ENCODE data around the gene THRAP3.
A peak's percentile ranks its signal among the peaks of the same experiment; 100 is the strongest.

The THRAP3 gene

DNA sequence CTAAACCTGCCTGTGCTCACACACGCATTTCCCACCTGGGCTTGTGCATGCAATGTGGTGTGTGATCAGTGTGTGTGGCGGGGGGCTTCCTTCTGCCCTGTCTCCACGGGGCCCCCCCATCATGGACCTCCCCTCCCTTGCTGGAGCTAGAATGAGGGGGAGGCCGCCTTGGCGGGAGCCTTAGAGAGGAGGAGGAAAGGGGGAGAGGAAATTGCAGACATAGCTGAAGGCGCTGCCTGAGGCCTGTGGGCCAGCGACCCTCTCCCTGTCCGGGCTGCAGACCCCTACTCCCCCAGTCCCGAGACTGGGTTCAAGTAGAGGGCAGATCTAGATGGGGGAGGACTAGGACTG lies 100.1 kb downstream of the THRAP3 start:
- DNase-seq (ENCODE audit: low spot score): no peak

DNA sequence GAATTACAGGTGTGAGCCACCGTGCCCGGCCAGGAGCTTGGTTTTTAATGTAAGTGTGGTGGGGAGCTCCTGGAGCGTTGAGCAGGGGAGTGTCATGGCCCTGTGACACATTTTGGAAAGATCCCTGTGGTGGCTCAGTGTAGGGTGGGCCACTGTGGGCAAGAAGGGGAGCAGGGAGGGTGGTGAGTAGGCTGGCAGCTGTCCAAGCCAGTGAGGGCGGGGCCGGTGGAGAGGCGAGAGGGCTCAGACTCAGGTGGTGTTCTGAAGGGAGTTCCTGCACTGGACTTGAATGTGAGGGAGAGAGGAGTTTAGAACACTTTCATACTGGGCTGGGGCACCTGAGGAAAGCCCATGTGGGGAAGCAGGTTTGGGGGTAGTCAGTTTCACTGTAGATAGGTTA lies 102.3 kb downstream of the THRAP3 start:
- DNase-seq (ENCODE audit: low spot score): no peak

- no peak for DNase-seq (ENCODE audit: low spot score)
These were observed 103.3 kb downstream of the THRAP3 start for GRCh38 chr1:36327421-36328087.

DNA sequence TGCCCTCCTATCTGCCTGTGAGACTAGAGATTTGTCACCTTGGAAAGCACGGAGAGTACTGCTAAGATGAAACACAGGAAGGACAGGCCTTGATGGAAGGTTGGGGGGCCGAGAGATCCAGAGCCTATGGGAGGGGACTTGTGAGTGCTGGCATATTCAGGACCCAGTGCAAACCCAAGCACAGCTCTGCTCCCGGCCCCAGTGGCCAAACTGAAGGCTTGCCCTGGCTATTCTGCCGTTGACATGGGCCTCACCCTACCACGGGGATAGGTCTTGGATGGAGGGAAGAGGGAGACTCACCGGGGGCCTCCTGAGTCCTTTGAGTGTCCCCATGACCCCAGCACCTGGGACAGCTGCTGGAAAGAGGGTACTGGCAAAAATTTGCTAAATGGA lies 103.8 kb downstream of the THRAP3 start:
- no peak for DNase-seq (ENCODE audit: low spot score)

DNA sequence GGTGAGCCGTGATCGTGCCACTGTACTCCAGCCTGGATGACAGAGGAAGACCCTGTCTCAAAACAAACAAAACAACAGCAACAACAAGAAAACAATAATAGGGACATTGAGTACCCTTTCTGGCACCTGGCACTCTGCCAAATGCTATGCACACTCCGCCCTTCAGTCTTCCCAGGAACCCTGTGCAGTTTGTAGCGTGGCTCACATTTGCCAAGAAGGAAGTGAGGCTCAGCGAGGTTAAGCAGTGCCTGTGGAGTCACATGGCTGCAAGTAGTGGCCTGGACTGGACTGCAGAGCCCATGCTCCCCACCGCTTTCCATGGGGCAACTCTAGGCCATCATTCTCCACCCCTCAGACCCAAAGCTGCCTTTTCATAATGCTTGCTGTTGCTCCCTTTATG lies 104.5 kb downstream of the THRAP3 start:
- no peak for DNase-seq (ENCODE audit: low spot score)

DNA sequence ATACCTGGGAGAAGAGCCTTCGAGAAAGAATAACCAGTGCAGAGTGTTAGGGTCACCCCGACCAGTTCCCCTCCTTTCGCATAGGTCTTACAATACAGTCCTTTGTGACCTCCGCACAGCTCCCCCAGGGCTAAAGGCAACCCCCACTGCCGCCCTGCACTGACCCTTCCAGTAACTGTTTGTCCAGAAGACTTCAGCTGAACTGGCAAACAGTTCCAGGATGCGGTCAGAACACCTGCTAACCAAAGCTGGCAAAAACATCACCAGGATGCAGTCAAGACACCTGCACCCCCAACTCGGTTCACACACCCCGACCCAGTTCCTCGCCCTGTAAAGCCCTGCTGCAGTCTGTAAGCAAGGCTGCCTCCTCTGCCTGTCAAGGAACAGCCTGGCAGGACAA lies 105.6 kb downstream of the THRAP3 start:
- DNase-seq (ENCODE audit: low spot score): no peak

DNA sequence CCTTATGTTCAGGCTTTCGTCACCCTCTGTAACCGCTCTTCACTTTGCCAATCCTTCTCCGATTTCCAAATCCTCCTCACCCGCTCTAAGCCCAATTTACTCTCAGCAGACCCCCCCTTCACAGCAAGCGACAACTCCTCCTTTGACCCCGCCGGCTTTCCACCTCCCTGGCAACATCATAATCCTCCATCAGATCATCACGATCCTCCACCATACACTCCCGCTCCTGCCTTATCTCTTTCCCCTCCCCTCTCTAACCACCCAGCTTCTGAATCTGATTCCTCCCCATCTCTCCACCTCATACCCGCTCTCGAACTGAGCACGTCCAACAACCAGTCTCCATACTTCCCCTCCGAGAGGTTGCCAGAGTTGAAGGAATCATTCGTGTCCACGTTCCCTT lies 106.7 kb downstream of the THRAP3 start:
- DNase-seq (ENCODE audit: low spot score): no peak

GRCh38 chr1:36337830-36338229 lies 113.6 kb downstream of the THRAP3 start:
- DNase-seq (ENCODE audit: low spot score): no peak

DNA sequence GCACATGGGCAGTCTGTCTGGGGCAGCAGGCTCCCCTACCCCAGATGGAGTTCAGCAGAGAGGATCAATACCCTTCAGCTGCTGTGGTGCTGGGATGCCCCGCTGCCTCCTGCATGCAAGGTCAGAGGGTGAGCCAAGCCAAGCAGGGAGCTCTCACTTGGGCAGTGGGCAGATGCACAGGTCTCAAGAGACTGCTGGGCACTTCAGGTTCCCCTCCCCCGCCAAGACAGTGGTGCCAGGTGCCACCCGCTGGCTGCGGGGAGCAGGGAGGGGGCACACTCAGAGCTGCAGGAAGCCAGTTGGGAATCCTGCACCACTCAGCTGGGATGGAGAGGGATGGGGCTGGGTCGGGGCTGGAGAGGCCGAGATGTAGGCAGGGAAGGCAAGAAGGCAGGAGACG lies 115.0 kb downstream of the THRAP3 start:
- no peak for DNase-seq (ENCODE audit: low spot score)

GRCh38 chr1:36339615-36340014 lies 115.4 kb downstream of the THRAP3 start:
- no peak for DNase-seq (ENCODE audit: low spot score)

- DNase-seq (ENCODE audit: low spot score): no peak
These were observed 117.5 kb downstream of the THRAP3 start for GRCh38 chr1:36341626-36342320.

- DNase-seq (ENCODE audit: low spot score): no peak
These were observed 118.4 kb downstream of the THRAP3 start for GRCh38 chr1:36342426-36343185.

GRCh38 chr1:36343651-36344394 lies 119.6 kb downstream of the THRAP3 start:
- no peak for DNase-seq (ENCODE audit: low spot score)

DNA sequence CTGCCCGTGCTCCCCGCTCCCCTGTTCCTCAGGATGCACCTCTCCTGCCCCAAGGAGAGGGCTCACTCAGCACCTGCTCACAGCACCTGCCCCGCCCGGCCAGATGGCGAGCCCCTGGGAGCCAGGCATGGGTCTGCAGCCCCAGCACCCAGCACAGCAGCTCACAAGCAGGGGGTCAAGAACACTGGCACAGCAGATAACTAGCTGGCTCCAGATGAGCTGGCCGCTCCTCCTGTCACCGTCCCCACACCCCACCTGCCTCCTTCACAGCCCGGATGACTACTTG lies 120.1 kb downstream of the THRAP3 start:
- DNase-seq (ENCODE audit: low spot score): no peak

GRCh38 chr1:36345353-36345752 lies 121.1 kb downstream of the THRAP3 start:
- DNase-seq (ENCODE audit: low spot score): no peak

GRCh38 chr1:36346741-36347370 lies 122.6 kb downstream of the THRAP3 start:
- no peak for DNase-seq (ENCODE audit: low spot score)

- no peak for DNase-seq (ENCODE audit: low spot score)
These were observed 125.0 kb downstream of the THRAP3 start for GRCh38 chr1:36349241-36349671.

DNA sequence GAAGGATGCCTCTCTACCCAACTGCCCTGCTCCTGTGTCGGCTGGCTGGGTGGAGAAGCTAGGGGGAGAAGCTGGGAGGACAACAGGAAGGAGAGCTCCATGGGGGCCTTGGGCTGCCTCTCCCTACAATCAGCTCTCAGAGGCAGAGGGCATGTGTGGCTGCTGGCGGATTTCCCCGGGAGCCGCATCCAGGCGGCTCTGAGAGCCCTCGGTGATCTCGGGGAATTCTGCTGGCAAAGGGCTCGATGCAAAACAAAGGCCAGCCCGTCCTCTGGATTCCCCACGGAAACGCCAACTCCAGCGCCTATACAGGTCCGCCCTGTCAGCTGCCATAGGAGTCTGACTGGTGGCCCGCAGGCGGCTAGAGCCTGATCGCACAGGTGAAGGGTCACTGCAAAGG lies 125.6 kb downstream of the THRAP3 start:
- no peak for DNase-seq (ENCODE audit: low spot score)

GRCh38 chr1:36350659-36351226 lies 126.5 kb downstream of the THRAP3 start:
- no peak for DNase-seq (ENCODE audit: low spot score)

DNA sequence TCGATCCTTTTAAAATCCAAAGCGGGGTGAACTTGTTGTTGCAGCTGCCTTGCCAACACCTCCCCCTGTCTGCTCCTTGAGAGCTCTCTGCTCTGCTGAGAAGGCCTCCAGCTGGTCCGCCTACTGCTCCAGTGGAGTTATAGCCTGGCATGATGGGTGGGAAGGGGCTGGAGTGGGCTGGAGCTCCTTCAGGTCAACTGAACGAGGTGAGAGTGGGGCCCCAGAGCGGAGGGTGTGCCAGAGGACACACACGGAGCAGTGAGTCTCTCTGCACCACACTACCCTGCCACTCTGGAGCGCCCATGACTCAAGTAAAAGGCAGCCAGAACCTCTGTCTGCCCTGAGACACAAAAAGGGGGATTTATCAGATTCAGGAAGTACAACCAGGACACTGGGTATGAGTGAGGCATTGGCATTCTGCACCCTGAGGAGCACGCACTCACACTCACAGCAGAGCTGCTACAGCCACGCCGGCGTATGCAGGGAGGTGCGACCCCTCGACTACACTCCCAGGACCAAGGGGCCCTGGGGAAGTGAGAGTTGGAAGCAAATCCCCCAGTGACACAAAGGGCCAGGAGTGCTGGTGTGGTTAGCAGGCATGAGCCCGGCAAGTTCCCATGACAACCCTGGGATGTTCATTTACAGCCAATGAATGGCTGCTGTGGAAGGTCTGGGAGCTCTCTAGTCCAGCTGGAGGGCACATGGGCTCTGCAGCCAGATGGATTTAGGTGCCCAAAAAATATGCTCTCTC lies 127.2 kb downstream of the THRAP3 start:
- DNase-seq (ENCODE audit: low spot score): peak; percentile 78
